Bronchial smooth muscle cell (primary cell): ENCODE data around the gene SLC4A1AP. TPM values are rescaled to one million over a fixed set of nuclear protein-coding genes. Genes with fewer than 3 reads are reported as not detected.

ENCODE experiments used
- total RNA-seq: library from RNA; depleted of rRNA; stranded (reverse); fragments of >200 nt; gene quantifications from 2 replicates; pipeline ENCODE4 v1.2.1, GENCODE V29; 2014

Gene SLC4A1AP, protein sequence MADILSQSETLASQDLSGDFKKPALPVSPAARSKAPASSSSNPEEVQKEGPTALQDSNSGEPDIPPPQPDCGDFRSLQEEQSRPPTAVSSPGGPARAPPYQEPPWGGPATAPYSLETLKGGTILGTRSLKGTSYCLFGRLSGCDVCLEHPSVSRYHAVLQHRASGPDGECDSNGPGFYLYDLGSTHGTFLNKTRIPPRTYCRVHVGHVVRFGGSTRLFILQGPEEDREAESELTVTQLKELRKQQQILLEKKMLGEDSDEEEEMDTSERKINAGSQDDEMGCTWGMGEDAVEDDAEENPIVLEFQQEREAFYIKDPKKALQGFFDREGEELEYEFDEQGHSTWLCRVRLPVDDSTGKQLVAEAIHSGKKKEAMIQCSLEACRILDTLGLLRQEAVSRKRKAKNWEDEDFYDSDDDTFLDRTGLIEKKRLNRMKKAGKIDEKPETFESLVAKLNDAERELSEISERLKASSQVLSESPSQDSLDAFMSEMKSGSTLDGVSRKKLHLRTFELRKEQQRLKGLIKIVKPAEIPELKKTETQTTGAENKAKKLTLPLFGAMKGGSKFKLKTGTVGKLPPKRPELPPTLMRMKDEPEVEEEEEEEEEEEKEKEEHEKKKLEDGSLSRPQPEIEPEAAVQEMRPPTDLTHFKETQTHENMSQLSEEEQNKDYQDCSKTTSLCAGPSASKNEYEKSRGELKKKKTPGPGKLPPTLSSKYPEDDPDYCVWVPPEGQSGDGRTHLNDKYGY
- 21.6 and 22.1 TPM in 2 replicates for total RNA-seq

DNA sequence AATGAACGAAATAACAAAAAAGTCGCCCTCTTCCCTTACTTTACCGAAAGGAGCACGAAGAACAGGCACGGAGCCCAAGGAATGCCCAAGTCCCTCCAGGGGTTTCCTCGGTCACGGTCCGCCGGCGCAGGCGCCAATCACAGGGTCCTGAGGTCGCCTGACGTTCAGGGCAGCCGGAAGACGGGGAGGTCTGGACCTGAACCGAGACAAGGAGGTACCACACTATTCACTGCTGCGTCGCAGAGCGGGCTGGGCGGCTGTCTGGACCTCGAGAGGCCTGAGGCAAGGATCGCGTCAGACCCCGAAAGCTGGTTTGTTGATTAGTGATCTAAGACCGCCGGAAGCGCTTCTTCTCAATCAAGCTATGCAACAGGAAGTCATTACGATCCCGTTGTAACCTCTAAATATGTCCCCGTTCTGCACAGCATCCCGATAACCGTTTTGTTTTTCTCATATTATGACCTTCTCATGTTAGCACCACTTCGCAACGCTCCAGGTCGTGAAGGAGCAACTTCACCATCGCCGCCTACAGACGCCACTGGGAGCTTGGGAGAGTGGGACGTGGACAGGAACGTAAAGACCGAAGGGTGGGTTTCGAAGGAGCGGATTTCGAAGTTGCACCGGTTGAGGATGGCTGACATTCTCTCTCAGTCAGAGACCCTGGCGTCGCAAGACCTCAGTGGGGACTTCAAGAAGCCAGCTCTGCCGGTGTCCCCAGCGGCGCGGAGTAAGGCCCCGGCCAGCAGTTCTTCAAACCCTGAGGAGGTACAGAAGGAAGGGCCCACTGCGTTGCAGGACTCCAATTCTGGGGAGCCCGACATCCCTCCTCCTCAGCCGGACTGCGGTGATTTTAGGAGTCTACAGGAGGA lies at the start of gene SLC4A1AP, which contains the start of gene SUPT7L:
TSS of gene SLC4A1AP (plus strand) at position 605 of the 869 bp plus-strand sequence. CDS start at position 631, 26 bp downstream.
TSS of gene SUPT7L (minus strand) at position 330 of the 869 bp plus-strand sequence. CDS start 1,422 bp downstream, outside the sequence.

DNA sequence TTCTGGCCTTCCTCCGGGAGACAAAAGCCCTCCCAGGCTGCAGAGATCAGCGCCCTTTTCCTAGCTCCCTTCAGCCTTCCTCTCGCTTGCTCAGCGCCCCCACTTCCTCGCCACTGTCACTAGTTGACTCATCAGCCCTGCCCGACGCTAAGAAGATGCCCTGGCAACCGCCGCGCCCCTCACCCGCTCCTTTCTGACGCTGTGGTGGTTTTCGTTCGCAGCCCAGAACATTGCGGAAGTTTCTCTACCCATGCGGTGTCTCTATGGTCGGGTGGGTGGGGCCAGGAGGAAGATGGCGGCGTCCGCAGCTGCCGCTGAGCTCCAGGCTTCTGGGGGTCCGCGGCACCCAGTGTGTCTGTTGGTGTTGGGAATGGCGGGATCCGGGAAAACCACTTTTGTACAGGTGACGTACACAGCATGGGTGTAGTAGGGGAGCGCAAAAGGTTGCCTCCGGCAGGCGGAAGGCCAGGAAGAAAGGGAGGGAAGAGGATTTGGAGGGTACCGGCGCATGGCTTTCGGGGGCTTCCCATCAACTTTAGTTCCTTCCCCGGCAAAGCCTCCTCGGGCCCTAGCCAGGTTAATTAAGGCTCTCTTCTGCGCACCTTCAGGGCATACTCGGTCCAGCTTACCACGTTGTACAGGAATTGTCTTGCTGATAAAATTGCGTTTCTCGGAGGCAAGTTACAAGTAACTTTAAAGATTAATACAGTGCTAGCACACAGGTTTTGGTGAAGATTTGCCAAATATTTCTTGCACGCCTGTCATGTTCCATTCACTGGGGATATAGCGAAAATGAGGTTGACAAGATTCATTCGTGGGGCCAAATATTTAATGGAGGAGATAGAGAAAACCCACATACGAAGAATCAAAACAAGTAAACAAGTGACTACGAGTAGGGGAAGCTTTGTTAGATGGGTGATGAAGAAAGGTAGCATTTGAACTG lies 34.7 kb upstream of the SLC4A1AP start, which contains the start of the genes CCDC121 and GPN1:
TSS of gene CCDC121 (minus strand) at position 246 of the 943 bp plus-strand sequence. CDS start 1,213 bp downstream, outside the sequence.
TSS of gene GPN1 (plus strand) at position 284 of the 943 bp plus-strand sequence. CDS start at position 293, 9 bp downstream.

Other genes with a start within 250 kb of the SLC4A1AP start
- gene NRBP1, start 235.3 kb upstream of the SLC4A1AP start, total RNA-seq, result 90.0 and 94.5 TPM in 2 replicates
- 0.26 and 0.47 TPM in 2 replicates for gene KRTCAP3, start 221.5 kb upstream of the SLC4A1AP start, total RNA-seq
- 32.3 and 51.1 TPM in 2 replicates for gene IFT172, start 174.1 kb upstream of the SLC4A1AP start, total RNA-seq
- gene FNDC4, start 168.7 kb upstream of the SLC4A1AP start, total RNA-seq, result 15.2 and 19.4 TPM in 2 replicates
- 0.16 TPM in 1 of 2 replicates, not detected in the other for gene GCKR, start 167.1 kb upstream of the SLC4A1AP start, total RNA-seq
- 16.1 and 16.8 TPM in 2 replicates for gene ZNF512, start 80.8 kb upstream of the SLC4A1AP start, total RNA-seq
- 1.7 and 3.0 TPM in 2 replicates for gene CCDC121, start 34.9 kb upstream of the SLC4A1AP start, total RNA-seq
- 24.9 and 33.0 TPM in 2 replicates for gene GPN1, start 34.8 kb upstream of the SLC4A1AP start, total RNA-seq
- gene SUPT7L, start 275 bp upstream of the SLC4A1AP start, total RNA-seq, result 14.2 and 22.8 TPM in 2 replicates
- gene MRPL33, start 107.8 kb downstream of the SLC4A1AP start, total RNA-seq, result 30.0 and 67.8 TPM in 2 replicates
- 2.7 and 3.9 TPM in 2 replicates for gene RBKS, start 226.5 kb downstream of the SLC4A1AP start, total RNA-seq
- 12.8 and 17.2 TPM in 2 replicates for gene BABAM2, start 226.8 kb downstream of the SLC4A1AP start, total RNA-seq